CD8-positive, alpha-beta memory T cell (primary cell): Measurements from ENCODE around the gene GTF2F2. TPM values are rescaled to one million over a fixed set of nuclear protein-coding genes. Genes with fewer than 3 reads are reported as not detected.

Experiments
- CTCF ChIA-PET: fragments of 350-600 bp; sonication (Branson Sonifier 250); formaldehyde crosslinking; loops from one replicate; lab custom pipeline; 2021; ENCODE audit warnings: antibody characterized with exemption; lab: Charles Lee
- POLR2A ChIA-PET: fragments of 350-600 bp; sonication (Branson Sonifier 250); formaldehyde crosslinking; loops from one replicate; lab custom pipeline; 2021; ENCODE audit warnings: antibody characterized with exemption; lab: Charles Lee
- DNase-seq, 5 donors: peaks; one replicate each; pipeline versions ENCODE4 v3.0.0 to v3.0.0-alpha.2; 2020 to 2022; ENCODE audit warnings: mixed read lengths in 1 of 5
- H3K27ac ChIP-seq: one replicate; pipeline ENCODE4 v1.7.0; 2013; ENCODE audit warnings: low read depth, mild to moderate bottlenecking, low read length, moderate library complexity
- H3K27me3 ChIP-seq: 2 replicates; pipeline ENCODE4 v1.7.0; 2013; ENCODE audit warnings: low read length, mild to moderate bottlenecking; ENCODE audit not compliant: insufficient read depth, poor library complexity, severe bottlenecking
- H3K36me3 ChIP-seq: 2 replicates; pipeline ENCODE4 v1.7.0; 2013; ENCODE audit warnings: mild to moderate bottlenecking, low read length, moderate library complexity; ENCODE audit not compliant: insufficient read depth
- H3K4me1 ChIP-seq: 2 replicates; pipeline ENCODE4 v1.7.0; 2013; ENCODE audit warnings: mild to moderate bottlenecking, low read length, moderate library complexity; ENCODE audit not compliant: insufficient read depth
- H3K4me3 ChIP-seq: 2 replicates; pipeline ENCODE4 v1.7.0; 2013; ENCODE audit warnings: mild to moderate bottlenecking, low read length
- H3K9me3 ChIP-seq: 2 replicates; pipeline ENCODE4 v1.7.0; 2013; ENCODE audit warnings: mild to moderate bottlenecking, low read length
- H3K27ac Mint-ChIP-seq, 8 donors: one replicate each; pipeline ENCODE4 v1.8.0; 2020 to 2021; ENCODE audit warnings: mixed read lengths in 8 of 8, mild to moderate bottlenecking in 6 of 8, inconsistent platforms in 3 of 8, moderate library complexity in 3 of 8
- H3K27me3 Mint-ChIP-seq, 2 donors: one replicate each; pipeline ENCODE4 v1.8.0; 2020 to 2021; ENCODE audit warnings: mixed read lengths in 2 of 2, mild to moderate bottlenecking in 1 of 2, moderate library complexity in 1 of 2
- H3K36me3 Mint-ChIP-seq, 3 donors: one replicate each; pipeline ENCODE4 v1.8.0; 2020 to 2021; ENCODE audit warnings: mixed read lengths in 3 of 3, inconsistent platforms in 1 of 3, mild to moderate bottlenecking in 1 of 3
- H3K4me1 Mint-ChIP-seq, 3 donors: one replicate each; pipeline ENCODE4 v1.8.0; 2020 to 2021; ENCODE audit warnings: mixed read lengths in 3 of 3, inconsistent platforms in 1 of 3, mild to moderate bottlenecking in 1 of 3
- H3K4me3 Mint-ChIP-seq, 7 donors: one replicate each; pipeline ENCODE4 v1.8.0; 2020 to 2021; ENCODE audit warnings: mixed read lengths in 7 of 7, mild to moderate bottlenecking in 6 of 7, moderate library complexity in 4 of 7, inconsistent platforms in 2 of 7
- H3K9me3 Mint-ChIP-seq, 5 donors: one replicate each; pipeline ENCODE4 v1.8.0; 2020 to 2022; ENCODE audit warnings: mixed read lengths in 5 of 5, mild to moderate bottlenecking in 3 of 5, moderate library complexity in 2 of 5, inconsistent platforms in 1 of 5
- polyA plus RNA-seq: library from polyadenylated mRNA; unstranded; fragments of 300-500 nt; fragmentation: Illumina TruSeq; gene quantifications from one replicate; pipeline ENCODE4 v1.2.3, GENCODE V29; 2021
- total RNA-seq, 2 experiments: library from RNA; stranded (reverse); gene quantifications; one replicate each; pipeline ENCODE4 v1.2.3, GENCODE V29; 2021

GTF2F2 gene
- total and polyA plus RNA-seq, 3 experiments from 2014 or later = 10.4 to 29.3 (median 27.9) TPM

DNA sequence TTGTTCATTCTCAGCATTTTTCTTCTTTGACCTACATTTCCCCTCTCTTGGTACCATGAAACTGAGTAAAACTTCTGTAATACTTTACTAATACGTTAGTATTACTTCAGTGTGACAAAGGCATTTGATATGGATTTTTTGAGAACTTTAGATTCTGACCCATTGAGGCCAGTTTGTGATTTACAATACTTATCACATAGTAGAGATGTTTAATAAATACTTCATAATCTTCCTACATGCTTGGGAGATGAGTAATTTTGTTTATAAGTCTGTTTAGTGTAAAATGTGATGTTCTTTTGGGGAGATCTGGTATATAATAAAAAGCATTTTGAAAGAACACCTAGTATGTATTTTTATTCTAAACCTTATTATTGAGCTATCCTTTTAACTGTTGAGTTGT is 29.7 kb downstream of the GTF2F2 start:
- Mint-ChIP-seq H3K36me3 (peaks cover 9 to 25% (median 15%) of the 10 kb centered on the region in 3 donors), H3K27ac (no peak overlapping the region), H3K9me3 (no peaks in the 10 kb centered on the region), H3K4me1 (peaks cover 16 to 30% (median 26%) of the 10 kb centered on the region in 3 donors), H3K27me3 (no peaks in the 10 kb centered on the region), H3K4me3 (no peak overlapping the region)
- H3K36me3 ChIP-seq = no peaks in the 10 kb centered on the region
- no peak overlapping the region for H3K4me3 ChIP-seq
- no peak overlapping the region for H3K27ac ChIP-seq
- H3K4me1 ChIP-seq = no peaks in the 10 kb centered on the region
- CTCF ChIA-PET = interaction anchor here (1.2 kb wide), 1 partner anchor 1238 kb away, joined by 4 read pairs; no protein-coding TSS in a partner anchor
- POLR2A ChIA-PET = no interaction called here
- no peak for DNase-seq
- no peaks in the 10 kb centered on the region for H3K27me3 ChIP-seq
- no peaks in the 10 kb centered on the region for H3K9me3 ChIP-seq

DNA sequence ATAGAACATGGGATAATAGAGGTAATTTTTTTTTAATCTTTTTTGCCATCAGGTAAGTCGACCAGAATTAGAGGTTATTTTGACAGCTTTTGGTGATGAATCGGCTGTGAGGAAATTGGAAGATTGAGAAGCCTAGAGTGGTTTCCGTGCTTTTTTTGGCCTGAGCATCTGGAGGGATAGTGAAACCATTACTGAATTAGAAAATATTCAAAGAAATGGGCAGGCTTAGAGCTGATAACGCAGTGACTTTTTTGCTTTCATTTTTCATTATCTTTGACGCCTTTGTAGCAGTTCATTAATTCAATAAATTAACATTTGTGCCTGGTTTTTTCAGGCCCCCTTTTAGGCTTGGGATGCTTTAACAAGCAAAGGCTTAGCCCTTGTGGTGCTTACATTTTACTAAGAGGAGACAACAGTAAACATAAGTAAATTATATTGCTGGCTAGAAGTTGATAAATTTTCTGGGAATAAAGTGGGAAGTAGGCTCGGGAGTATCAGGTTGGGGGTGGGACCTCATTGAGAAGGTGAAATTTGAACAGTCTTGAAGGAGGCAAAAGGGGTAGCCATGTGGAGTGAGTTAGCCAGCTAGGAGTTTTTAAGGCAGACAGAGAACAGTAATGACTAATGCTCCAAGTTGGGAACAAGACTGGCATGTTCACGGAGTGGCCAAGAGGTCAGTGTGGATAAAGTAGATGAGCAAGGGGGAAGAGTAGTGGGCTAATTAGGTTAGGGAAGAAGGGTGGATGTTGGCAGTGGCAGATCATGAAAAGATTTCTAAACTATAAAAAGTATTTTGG is 36.5 kb downstream of the GTF2F2 start:
- H3K4me3 ChIP-seq = no peak overlapping the region
- Mint-ChIP-seq H3K36me3 (peaks cover 25 to 70% (median 31%) of the 10 kb centered on the region in 3 donors), H3K27ac (peak overlapping the region in 1 of 8 donors; percentile 76), H3K4me3 (no peak overlapping the region), H3K27me3 (no peaks in the 10 kb centered on the region), H3K9me3 (no peaks in the 10 kb centered on the region), H3K4me1 (peaks cover 0 to 2% (median 0%) of the 10 kb centered on the region in 3 donors)
- H3K4me1 ChIP-seq = no peaks in the 10 kb centered on the region
- no peak for DNase-seq
- no peaks in the 10 kb centered on the region for H3K27me3 ChIP-seq
- H3K36me3 ChIP-seq = peaks cover 3% of the 10 kb centered on the region
- ChIA-PET CTCF (no interaction called here), POLR2A (interaction anchor here (0.6 kb wide), 1 partner anchor 17 kb away, joined by 3 read pairs; no protein-coding TSS in a partner anchor)
- H3K9me3 ChIP-seq = no peaks in the 10 kb centered on the region
- H3K27ac ChIP-seq = no peak overlapping the region

DNA sequence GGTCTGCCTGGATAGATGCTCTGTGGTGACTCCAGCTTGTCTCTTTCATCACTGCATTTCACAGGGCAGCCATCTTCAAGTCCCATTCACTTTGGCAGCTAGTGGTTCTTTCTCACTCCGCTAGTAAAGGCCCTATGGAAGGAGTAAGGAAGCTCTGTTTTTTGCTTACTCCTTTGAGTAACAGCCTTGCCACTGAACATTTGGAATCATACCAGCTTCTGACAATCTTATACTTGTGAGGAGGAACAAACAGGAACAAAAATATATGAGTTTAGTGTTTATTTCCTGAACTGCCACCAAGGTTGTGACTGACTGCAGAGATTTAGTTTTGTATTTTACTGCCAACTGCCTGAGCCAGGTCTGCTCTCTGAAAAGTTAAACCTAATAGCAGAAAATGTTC is 41.9 kb downstream of the GTF2F2 start:
- CTCF ChIA-PET = no interaction called here

DNA sequence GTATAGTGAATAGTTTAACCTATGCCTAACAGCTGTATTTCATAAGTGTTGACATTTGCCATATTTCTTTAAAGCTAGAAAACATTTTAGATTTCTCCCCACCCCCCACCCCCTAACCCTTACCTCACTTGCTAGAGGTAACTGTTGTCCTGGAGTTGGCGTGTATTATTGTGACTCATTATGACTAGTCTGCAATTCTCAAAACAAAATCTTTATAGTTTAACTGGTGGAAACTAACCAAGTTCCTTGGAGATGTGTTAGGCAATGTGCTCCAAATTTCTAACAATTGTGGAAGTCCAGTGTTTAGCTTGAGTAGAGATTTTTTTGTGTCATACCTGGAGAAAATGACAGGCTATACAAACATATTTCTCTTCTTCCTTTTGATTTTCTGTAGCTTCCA is 42.5 kb downstream of the GTF2F2 start:
- H3K4me3 Mint-ChIP-seq = no peak overlapping the region
- no peak for DNase-seq
- Histone ChIP-seq H3K27me3 (no peaks in the 10 kb centered on the region), H3K27ac (no peak overlapping the region), H3K4me3 (no peak overlapping the region), H3K36me3 (no peaks in the 10 kb centered on the region), H3K9me3 (no peaks in the 10 kb centered on the region), H3K4me1 (no peaks in the 10 kb centered on the region)
- POLR2A ChIA-PET = no interaction called here
- CTCF ChIA-PET = no interaction called here
- H3K36me3 Mint-ChIP-seq = peaks cover 11 to 50% (median 19%) of the 10 kb centered on the region in 3 donors
- no peaks in the 10 kb centered on the region for H3K27me3 Mint-ChIP-seq
- H3K27ac Mint-ChIP-seq = no peak overlapping the region
- H3K4me1 Mint-ChIP-seq = peaks cover 0 to 6% (median 0%) of the 10 kb centered on the region in 3 donors
- no peaks in the 10 kb centered on the region for H3K9me3 Mint-ChIP-seq

More for the DNA sequence above, 41.9 kb downstream of the GTF2F2 start:
- peaks cover 0 to 6% (median 0%) of the 10 kb centered on the region in 3 donors for H3K4me1 Mint-ChIP-seq
- peaks cover 12 to 52% (median 21%) of the 10 kb centered on the region in 3 donors for H3K36me3 Mint-ChIP-seq
- H3K27ac Mint-ChIP-seq = peak overlapping the region in 1 of 8 donors; percentile 32
- no peak overlapping the region for H3K4me3 ChIP-seq
- POLR2A ChIA-PET = no interaction called here
- no peaks in the 10 kb centered on the region for H3K27me3 Mint-ChIP-seq
- no peak overlapping the region for H3K4me3 Mint-ChIP-seq
- H3K27ac ChIP-seq = no peak overlapping the region
- no peak for DNase-seq
- H3K9me3 Mint-ChIP-seq = no peaks in the 10 kb centered on the region
- H3K27me3 ChIP-seq = no peaks in the 10 kb centered on the region
- no peaks in the 10 kb centered on the region for H3K9me3 ChIP-seq
- no peaks in the 10 kb centered on the region for H3K4me1 ChIP-seq
- H3K36me3 ChIP-seq = no peaks in the 10 kb centered on the region

DNA sequence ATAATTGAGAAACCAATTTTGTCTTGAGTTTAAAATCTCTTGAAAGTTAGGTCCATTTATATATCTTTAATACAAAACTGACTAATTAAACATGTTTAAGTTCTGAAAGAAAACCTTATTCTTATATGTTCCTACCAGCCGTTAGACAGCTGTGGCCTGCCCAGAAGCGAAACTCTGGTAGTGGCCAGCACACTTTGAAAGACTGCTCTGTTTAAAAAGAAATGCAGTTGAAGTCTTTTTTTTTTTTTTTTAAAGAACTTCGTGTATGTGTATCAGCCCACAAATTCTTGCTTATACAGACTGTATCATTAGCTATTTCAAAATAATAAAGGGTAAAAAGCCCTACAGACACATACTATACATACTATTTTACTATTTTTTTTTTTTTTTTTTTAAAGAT is 46.5 kb downstream of the GTF2F2 start:
- H3K36me3 Mint-ChIP-seq = peaks cover 4 to 41% (median 12%) of the 10 kb centered on the region in 3 donors
- H3K27me3 ChIP-seq = no peaks in the 10 kb centered on the region
- H3K27ac Mint-ChIP-seq = no peak overlapping the region
- H3K27ac ChIP-seq = no peak overlapping the region
- H3K4me3 ChIP-seq = no peak overlapping the region
- H3K36me3 ChIP-seq = no peaks in the 10 kb centered on the region
- H3K9me3 Mint-ChIP-seq = no peaks in the 10 kb centered on the region
- no peak overlapping the region for H3K4me3 Mint-ChIP-seq
- no peaks in the 10 kb centered on the region for H3K4me1 ChIP-seq
- H3K9me3 ChIP-seq = no peaks in the 10 kb centered on the region
- H3K4me1 Mint-ChIP-seq = peaks cover 9 to 10% (median 9%) of the 10 kb centered on the region in 3 donors
- ChIA-PET POLR2A (no interaction called here), CTCF (no interaction called here)
- DNase-seq = no peak
- H3K27me3 Mint-ChIP-seq = no peaks in the 10 kb centered on the region

DNA sequence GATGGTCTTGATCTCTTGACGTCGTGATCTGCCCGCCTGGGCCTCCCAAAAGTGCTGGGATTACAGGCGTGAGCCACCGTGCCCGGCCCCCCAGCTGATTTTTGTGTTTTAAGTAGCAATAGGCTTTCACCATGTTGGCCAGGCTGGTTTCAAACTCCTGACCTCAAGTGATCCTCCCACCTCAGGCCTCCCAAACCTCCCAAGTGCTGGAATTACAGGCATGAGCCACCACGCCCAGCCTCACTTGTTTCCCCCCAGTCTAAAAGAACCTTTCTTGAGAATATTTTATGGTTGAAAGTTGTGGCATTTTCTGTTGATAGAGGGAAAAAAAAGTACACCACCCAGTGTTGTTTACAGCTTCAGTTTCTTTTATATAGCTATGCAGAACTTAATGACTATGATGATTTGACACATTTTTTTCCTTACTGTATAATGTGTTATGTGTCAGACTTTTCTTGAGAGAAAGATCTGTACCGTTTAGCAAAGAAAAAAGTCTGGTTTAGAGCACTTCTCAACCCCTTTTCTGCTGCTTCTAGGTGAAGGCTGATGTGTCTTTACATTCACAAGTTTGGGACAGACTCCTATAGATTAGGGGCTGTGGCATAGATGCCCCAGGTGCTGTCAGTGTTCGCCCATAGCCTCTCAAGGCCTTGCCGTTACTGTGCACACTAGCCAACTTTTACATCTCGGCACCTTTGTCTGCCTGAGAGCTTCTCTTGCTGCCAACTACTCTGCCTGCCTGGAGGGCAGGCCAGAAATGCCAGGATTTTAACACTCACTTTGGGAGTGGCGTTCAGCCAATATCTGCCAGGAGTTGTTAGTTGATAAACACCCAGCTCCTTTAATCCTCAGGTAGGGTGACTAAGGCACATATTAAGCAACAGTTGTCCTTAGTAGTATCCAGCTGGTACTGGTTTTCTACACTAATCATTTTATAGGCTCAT is 47.6 kb downstream of the GTF2F2 start:
- ChIA-PET CTCF (interaction anchor here (0.7 kb wide), 1 partner anchor 480 kb away, joined by 3 read pairs; no protein-coding TSS in a partner anchor), POLR2A (interaction anchor here (0.7 kb wide), 1 partner anchor 612 kb away, joined by 3 read pairs; no protein-coding TSS in a partner anchor)
- peak overlapping the region in 3 of 8 donors; percentile 2 to 69 (median 68) for H3K27ac Mint-ChIP-seq
- H3K4me3 Mint-ChIP-seq = no peak overlapping the region
- H3K27me3 Mint-ChIP-seq = no peaks in the 10 kb centered on the region
- H3K4me1 Mint-ChIP-seq = peaks cover 8 to 19% (median 17%) of the 10 kb centered on the region in 3 donors
- H3K9me3 ChIP-seq = no peaks in the 10 kb centered on the region
- peaks cover 9 to 45% (median 17%) of the 10 kb centered on the region in 3 donors for H3K36me3 Mint-ChIP-seq
- DNase-seq = no peak
- no peaks in the 10 kb centered on the region for H3K36me3 ChIP-seq
- no peaks in the 10 kb centered on the region for H3K27me3 ChIP-seq
- no peak overlapping the region for H3K4me3 ChIP-seq
- H3K9me3 Mint-ChIP-seq = no peaks in the 10 kb centered on the region
- no peak overlapping the region for H3K27ac ChIP-seq
- H3K4me1 ChIP-seq = no peaks in the 10 kb centered on the region

DNA sequence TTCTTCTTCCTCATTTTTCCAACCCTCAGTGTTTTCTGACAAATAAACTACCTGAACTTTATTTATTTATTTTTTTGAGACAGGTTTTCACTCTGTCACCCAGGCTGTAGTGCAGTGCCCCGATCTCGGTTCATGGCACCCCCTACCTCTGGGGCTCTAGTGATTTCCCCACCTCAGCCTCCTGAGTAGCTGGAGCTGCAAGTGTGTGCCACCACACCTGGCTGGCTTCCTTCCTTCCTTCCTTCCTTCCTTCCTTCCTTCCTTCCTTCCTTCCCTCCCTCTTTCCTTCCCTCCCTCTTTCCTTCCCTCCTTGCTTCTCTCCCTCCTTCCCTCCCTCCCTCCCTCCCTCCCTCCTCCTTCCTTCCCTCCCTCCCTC is 48.2 kb downstream of the GTF2F2 start:
- H3K4me1 Mint-ChIP-seq = peaks cover 10 to 24% (median 20%) of the 10 kb centered on the region in 3 donors
- ChIA-PET CTCF (no interaction called here), POLR2A (no interaction called here)

More for the DNA sequence above, 48.2 kb downstream of the GTF2F2 start:
- Histone ChIP-seq H3K36me3 (no peaks in the 10 kb centered on the region), H3K4me1 (no peaks in the 10 kb centered on the region), H3K4me3 (no peak overlapping the region), H3K27me3 (no peaks in the 10 kb centered on the region), H3K27ac (no peak overlapping the region), H3K9me3 (no peaks in the 10 kb centered on the region)
- Mint-ChIP-seq H3K27me3 (no peaks in the 10 kb centered on the region), H3K9me3 (no peaks in the 10 kb centered on the region), H3K27ac (peak overlapping the region in 1 of 8 donors; percentile 69), H3K36me3 (peaks cover 12 to 44% (median 18%) of the 10 kb centered on the region in 3 donors), H3K4me3 (no peak overlapping the region)
- no peak for DNase-seq
